Nephron progenitor cell (in vitro differentiated cells): ENCODE measurements around the gene PAX9.
A peak's percentile ranks its signal among the peaks of the same experiment; 100 is the strongest.

Source experiments
- DNase-seq: peaks from one replicate; pipeline ENCODE4 v3.0.0; 2021
- H3K27ac Mint-ChIP-seq: 2 replicates; pipeline ENCODE4 v1.8.0; 2021; ENCODE audit warnings: mild to moderate bottlenecking, moderate library complexity, mixed read lengths
- H3K27me3 Mint-ChIP-seq: 2 replicates; pipeline ENCODE4 v1.8.0; 2021; ENCODE audit warnings: mild to moderate bottlenecking, low read depth, mixed read lengths; ENCODE audit not compliant: poor library complexity
- H3K36me3 Mint-ChIP-seq: 2 replicates; pipeline ENCODE4 v1.8.0; 2021; ENCODE audit warnings: low read depth, mixed read lengths
- H3K4me1 Mint-ChIP-seq: 2 replicates; pipeline ENCODE4 v1.8.0; 2021; ENCODE audit warnings: mixed read lengths
- H3K4me3 Mint-ChIP-seq: 2 replicates; pipeline ENCODE4 v1.8.0; 2021; ENCODE audit warnings: mild to moderate bottlenecking, moderate library complexity, mixed read lengths
- H3K9me3 Mint-ChIP-seq: 2 replicates; pipeline ENCODE4 v1.8.0; 2021; ENCODE audit warnings: mild to moderate bottlenecking, moderate library complexity, mixed read lengths
- CTCF ChIP-seq: fragments of 200-600 bp; sonication (generic); IDR thresholded peaks from 2 replicates; pipeline ENCODE4 v1.5.0; 2021; ENCODE audit warnings: antibody characterized with exemption

PAX9 gene

GRCh38 chr14:36665887-36666415 lies 4.3 kb downstream of the PAX9 start:
- H3K27ac Mint-ChIP-seq: no peak overlapping the region
- no peak for TF ChIP-seq CTCF
- H3K9me3 Mint-ChIP-seq: no peaks in the 10 kb centered on the region
- H3K4me1 Mint-ChIP-seq: peaks cover 64% of the 10 kb centered on the region
- H3K36me3 Mint-ChIP-seq: peaks cover 8% of the 10 kb centered on the region
- H3K27me3 Mint-ChIP-seq: peaks cover 84% of the 10 kb centered on the region
- DNase-seq: no peak
- peak overlapping the region; percentile 49 for H3K4me3 Mint-ChIP-seq

- H3K4me3 Mint-ChIP-seq: peak overlapping the region; percentile 74
- peaks cover 13% of the 10 kb centered on the region for H3K36me3 Mint-ChIP-seq
- TF ChIP-seq CTCF: no peak
- DNase-seq: peak; percentile 56
- H3K4me1 Mint-ChIP-seq: peaks cover 58% of the 10 kb centered on the region
- H3K27ac Mint-ChIP-seq: no peak overlapping the region
- no peaks in the 10 kb centered on the region for H3K9me3 Mint-ChIP-seq
- peaks cover 78% of the 10 kb centered on the region for H3K27me3 Mint-ChIP-seq
Observed at GRCh38 chr14:36666416-36667206, 5.0 kb downstream of the PAX9 start.

- Mint-ChIP-seq H3K27me3 (peaks cover 71% of the 10 kb centered on the region), H3K9me3 (no peaks in the 10 kb centered on the region), H3K4me3 (peak overlapping the region; percentile 71), H3K4me1 (peaks cover 50% of the 10 kb centered on the region), H3K27ac (no peak overlapping the region), H3K36me3 (peaks cover 21% of the 10 kb centered on the region)
- DNase-seq: no peak
- TF ChIP-seq CTCF: no peak
Observed at GRCh38 chr14:36667679-36668078, 6.0 kb downstream of the PAX9 start.

- no peak overlapping the region for H3K27ac Mint-ChIP-seq
- H3K27me3 Mint-ChIP-seq: peaks cover 41% of the 10 kb centered on the region
- H3K9me3 Mint-ChIP-seq: no peaks in the 10 kb centered on the region
- DNase-seq: no peak
- no peak for TF ChIP-seq CTCF
- H3K4me3 Mint-ChIP-seq: no peak overlapping the region
- H3K36me3 Mint-ChIP-seq: peaks cover 21% of the 10 kb centered on the region
- peaks cover 38% of the 10 kb centered on the region for H3K4me1 Mint-ChIP-seq
Observed at GRCh38 chr14:36671149-36671548, 9.5 kb downstream of the PAX9 start.

GRCh38 chr14:36672095-36672494 lies 10.4 kb downstream of the PAX9 start:
- H3K4me1 Mint-ChIP-seq: peaks cover 40% of the 10 kb centered on the region
- H3K36me3 Mint-ChIP-seq: peaks cover 23% of the 10 kb centered on the region
- no peak overlapping the region for H3K4me3 Mint-ChIP-seq
- DNase-seq: no peak
- TF ChIP-seq CTCF: no peak
- H3K27ac Mint-ChIP-seq: no peak overlapping the region
- H3K27me3 Mint-ChIP-seq: peaks cover 31% of the 10 kb centered on the region
- H3K9me3 Mint-ChIP-seq: no peaks in the 10 kb centered on the region

GRCh38 chr14:36674659-36675058 lies 13.0 kb downstream of the PAX9 start:
- peaks cover 8% of the 10 kb centered on the region for H3K27me3 Mint-ChIP-seq
- H3K36me3 Mint-ChIP-seq: peaks cover 26% of the 10 kb centered on the region
- TF ChIP-seq CTCF: no peak
- H3K4me3 Mint-ChIP-seq: no peak overlapping the region
- peaks cover 40% of the 10 kb centered on the region for H3K4me1 Mint-ChIP-seq
- no peak for DNase-seq
- H3K9me3 Mint-ChIP-seq: no peaks in the 10 kb centered on the region
- H3K27ac Mint-ChIP-seq: no peak overlapping the region
